GM21526 (cell line): ENCODE results near the gene CARF.
"Not testable (repeated sequence)": the region's sequence is repeated elsewhere in the genome, so short reads cannot be mapped to it uniquely, and the experiment has no call there.

Experiments used
- ATAC-seq: cut with Tn5 transposase; IDR thresholded peaks from one replicate; pipeline ENCODE4 v1.9.1; 2021; ENCODE audit warnings: moderate library complexity; ENCODE audit not compliant: unreplicated experiment, low FRiP score

The CARF gene

DNA sequence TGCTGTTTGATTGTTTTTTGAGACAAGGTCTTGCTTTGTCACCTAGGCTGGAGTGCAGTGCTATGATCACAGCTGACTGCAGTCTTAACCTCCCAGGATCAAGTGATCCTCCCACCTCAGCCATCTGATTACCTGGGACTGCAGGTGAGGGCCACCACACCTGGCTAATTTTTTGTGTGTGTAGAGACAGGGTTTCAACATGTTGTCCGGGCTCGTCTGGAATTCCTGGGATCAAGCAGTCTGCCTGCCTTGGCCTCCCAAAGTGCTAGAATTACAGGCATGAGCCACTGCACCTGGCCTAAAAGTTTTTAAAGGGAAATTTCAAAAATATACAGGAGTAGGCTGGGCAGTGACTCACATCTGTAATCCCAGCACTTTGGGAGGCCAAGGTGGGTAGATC lies 22.4 kb downstream of the CARF start:
- ATAC-seq: no peak

DNA sequence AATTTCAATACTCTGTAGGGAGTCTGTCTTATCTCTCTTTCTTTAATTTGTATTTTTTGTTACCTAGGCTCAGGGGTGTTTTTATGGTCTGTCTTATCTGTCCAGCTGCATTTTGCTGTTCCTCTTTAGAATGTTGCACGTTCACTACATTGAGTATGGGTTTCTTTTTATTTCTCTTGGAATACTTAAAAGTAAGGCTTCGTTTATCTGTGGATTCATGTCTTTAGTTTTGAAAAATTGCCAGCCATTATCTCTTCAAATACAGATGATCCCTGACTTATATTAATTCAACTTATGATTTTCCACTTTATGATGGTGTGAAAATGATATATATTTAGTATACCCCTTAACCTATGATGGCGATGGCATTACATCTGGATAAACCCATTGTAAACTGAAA lies 26.9 kb downstream of the CARF start:
- no peak for ATAC-seq

DNA sequence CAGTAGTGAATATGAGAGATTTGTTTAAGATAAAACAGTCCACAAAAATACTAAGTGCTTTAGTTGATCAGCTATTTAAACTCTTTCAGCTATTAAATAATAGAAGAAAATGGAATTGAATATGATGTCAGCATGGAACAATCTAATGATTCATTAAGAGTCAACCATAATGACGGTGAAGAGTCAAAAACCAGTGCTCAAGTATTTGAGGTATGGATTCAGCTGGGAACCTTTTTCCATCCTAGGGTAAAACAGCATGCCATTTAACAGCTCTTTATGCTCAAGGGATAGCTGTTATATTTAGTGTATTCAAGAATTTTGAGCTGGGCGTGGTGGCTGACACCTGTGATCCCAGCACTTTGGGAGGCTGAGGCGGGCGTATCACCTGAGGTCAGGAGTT lies 29.7 kb downstream of the CARF start:
- no peak for ATAC-seq

DNA sequence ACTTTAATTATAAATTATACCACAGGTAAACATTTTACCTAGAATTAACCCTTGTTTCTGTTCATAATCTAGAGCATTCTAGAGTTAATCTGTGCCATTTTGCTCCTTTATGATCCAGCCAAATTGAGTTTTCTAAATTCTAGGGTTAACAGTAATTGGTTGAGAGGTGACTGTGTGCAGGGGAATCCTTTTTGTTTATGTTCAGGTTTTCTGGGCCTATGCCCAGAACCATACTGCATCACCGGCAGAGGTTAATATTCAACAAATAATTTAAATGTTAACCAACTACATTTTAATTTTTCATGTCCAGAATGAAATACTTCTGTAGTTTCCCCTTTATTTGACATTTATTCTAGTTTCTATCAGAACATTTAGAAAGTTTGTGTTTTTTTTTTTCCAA lies 32.3 kb downstream of the CARF start:
- no peak for ATAC-seq

DNA sequence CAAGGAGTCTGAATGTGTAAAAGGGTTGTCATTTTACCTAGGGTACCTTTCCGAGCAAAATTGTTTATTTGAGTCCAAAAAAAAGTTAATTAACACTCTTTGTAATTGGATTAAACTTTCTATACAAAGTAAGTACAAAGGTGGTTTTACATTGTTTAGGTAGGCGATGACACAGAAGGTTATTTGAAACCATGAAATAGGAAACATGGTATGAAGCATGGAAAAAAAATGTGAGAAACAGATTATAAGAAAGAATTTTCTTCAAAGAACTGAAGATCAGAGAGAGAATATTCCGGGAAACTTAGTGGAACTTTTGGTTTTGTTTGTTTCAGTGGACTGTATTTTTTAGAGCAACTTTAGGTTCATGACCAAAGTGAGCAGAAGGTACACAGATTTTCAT lies 32.7 kb downstream of the CARF start:
- no peak for ATAC-seq

DNA sequence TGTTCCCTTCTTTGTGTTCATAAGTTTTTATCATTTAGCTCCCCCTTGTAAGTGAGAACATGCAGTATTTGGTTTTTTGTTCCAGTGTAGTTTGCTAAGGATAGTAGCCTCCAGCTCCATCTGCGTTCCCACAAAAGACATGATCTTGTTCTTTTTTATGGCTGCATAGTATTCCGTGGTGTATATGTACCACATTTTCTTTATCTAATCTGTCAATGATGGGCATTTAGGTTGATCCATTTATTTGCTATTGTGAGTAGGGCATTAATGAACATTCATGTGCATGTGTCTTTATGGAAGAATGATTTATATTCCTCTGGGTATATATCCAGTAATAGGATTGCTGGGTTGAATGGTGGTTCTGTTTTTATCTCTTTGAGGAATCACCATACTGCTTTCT lies 33.4 kb downstream of the CARF start:
- no peak for ATAC-seq

DNA sequence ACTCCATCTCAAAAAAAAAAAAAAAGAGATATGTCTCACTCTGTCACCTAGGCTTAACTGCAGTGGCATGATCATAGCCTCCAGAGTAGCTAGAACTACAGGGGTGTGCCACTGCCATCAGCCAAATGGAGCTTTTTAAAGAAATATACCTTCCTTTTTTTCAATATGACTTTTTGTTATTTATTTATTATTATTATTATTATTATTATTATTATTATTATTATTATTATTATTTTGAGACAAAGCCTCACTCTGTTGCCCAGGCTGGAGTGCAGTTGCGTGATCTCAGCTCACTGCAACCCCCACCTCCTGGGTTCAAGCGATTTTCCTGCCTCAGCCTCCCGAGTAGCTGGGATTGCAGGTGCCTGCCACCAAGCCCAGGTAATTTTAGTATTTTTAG lies 37.3 kb downstream of the CARF start:
- ATAC-seq: not testable (repeated sequence)

DNA sequence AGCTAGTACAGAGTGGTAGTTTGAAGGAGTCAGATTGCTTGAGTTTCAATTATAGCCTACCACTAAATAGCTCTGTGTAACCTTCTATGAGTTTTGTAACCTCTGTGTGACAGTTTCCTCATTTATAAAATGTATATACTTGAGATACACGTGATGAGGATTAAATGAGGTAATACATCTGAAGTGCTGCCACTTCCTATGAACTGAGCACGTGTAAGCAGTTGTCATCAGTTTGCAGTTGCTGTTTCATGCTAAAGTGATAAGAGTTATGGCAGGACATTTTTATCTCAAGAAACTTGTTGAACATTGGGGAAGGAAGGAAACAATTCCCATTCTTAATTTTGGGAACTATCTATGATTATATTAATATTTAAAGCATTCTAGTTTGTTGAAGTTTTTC lies 38.5 kb downstream of the CARF start:
- no peak for ATAC-seq

DNA sequence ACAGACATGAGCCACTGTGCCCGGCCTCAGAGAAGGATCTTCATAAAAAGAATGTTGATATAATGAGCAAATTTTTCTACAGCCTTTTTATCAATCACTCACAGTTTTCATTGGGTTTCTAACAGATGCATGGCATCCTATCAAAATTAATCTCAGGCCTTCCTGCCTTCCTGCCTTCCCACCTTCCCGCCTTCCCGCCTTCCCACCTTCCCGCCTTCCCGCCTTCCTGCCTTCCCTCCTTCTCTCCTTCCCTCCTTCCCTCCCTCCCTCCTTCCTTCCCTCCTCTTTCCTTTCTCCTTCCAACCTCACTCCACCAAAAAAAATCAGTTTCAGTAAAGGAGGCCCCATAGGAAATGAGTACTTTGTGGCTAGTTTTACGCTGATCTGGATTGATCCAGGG lies 48.4 kb downstream of the CARF start:
- no peak for ATAC-seq

DNA sequence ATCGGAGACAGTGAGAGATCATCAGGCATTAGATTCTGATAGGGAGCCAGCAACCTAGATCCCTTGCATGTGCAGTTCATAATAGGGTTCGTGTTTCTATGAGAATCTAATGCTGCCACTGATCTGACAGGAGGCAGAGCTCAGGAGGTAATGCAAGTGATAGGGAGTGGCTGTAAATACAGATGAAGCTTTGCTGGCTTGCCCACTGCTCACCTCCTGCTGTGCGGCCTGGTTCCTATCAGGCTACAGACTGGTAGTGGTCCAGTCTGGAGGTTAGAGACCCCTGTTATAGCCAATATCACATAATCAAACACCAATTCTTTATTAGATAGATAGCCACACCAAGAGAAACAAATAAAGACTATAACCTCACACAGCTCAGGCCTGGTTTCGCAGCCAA lies 51.6 kb downstream of the CARF start:
- no peak for ATAC-seq

DNA sequence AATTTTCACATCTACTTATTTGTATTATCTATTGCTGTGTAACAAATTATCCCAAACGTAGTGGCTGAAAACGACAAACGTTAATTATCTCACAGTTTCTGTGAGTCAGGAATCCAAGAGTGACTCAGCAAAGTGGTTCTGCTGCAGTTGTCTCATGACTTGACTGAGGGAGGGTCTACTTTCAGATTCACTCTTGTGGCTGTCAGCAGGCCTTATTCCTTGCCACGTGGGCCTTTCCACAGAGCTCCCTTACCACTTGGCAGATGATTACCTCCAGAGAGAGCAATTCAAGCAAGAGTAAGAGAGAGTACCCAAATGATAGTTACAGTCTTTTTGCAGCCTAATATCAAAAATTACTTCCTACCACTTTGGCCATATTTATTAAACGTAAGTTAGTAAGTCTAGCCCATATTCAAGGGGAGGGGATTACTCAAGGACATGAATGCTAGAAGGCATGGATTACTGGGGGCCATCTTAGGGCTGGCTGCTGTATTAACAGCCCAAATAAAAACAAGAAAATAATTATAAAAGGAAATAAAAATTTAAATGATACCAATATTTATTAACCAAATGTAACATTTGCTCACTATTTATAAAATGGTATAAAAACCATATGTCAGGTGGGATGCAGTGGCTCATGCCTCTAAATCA lies 53.9 kb downstream of the CARF start:
- ATAC-seq: peak; percentile 65

DNA sequence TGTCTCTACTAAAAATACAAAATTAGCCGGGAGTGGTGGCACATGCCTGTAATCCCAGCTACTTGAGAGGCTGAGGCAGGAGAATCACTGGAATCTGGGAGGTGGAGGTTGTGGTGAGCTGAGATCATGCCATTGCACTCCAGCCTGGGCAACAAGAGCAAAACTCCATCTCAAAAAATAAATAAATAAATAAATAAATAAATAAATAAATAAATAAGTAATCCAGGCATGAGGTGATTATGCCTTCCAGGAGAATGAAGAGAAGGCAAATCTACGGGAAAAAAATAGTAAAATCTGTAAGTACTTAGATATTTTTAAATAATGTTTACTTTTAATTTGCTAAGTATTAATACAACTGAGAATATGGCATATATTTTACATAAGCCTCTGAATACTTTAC lies 57.3 kb downstream of the CARF start:
- not testable (repeated sequence) for ATAC-seq

DNA sequence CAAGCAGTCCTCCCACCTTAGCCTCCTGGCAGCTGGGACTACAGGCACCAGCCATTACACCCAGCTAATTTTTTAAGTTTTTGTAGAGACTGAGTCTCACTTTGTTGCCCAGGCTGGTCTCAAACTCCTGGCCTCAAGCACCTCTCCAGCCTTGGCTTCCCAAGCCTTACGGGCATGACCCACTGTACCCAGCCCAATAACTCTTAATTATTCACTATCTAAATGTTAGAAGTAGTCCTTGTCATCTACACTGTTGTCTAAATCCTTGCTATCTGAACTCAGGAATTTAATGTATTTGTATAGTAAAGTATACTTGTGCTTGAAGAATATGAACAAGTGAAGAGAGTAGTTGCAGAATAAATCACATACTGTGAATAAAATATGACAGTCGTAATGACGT lies 64.7 kb downstream of the CARF start:
- ATAC-seq: no peak

DNA sequence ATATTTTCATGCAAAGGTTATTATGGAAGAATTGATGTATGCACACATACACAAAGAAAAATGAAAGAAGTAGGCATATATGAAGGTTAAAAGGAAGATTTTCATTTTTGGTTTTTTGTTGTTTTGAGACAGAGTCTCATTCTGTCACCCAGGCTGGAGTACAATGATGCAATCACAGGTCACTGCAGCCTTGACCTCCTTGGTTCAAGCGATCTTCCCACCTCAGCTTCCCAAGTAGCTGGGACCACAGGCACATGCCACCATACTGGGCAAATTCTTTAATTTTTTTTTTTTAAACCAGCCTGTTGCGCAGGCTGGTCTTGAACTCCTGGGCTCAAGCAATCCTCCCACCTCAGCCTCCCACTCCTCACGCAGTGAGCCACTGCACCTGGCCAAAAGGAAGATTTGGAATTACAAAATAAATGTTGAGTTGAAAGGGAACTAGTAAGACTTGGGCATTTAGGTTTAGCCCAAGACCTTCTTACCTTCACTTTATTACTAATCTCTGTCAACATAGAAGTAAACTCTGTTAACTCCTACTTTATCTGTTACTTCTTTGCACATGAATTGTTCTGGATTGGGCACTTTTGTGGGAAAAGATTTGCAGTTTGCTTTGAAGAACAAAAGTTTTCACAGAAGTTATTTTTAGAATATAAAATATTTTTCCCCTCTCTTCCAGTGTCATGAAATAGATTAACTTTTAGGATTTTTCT lies 70.9 kb downstream of the CARF start:
- no peak for ATAC-seq

DNA sequence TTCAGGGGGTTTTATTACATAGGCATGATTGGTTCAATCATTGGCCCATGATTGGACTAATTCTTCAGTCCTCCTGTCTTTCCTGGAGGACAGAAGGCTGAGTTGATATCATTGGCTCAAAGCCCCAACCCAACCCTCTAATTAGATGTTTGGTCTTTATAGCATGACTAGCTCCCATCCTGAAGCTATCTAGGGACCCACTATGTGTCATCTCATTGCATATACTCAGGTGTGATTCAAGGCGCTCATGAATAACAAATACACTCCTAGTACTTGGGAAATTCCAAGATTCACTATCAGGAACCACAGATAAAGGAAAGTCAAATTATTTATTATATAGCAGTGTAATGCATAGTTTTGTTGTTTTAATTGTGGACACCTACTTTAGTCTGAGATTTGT lies 77.7 kb downstream of the CARF start:
- no peak for ATAC-seq

DNA sequence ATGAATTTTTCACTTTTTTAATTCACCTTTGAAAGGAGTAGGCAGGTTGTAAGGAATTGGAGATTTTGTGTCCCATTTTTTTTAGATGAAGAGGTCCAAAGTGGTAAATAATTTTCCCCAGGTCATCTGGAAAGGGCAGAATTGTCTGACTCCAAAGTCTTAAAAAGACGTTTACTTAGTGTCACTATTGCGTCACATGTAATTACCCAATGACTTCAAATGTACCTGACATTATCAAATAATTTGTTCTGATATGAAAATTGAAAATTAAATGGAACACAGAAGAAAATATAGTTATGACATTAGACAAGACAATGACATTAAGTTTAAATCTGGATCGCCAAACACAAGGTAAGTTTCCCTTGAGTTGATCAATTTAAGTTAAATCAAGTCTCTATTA lies 78.4 kb downstream of the CARF start:
- no peak for ATAC-seq

DNA sequence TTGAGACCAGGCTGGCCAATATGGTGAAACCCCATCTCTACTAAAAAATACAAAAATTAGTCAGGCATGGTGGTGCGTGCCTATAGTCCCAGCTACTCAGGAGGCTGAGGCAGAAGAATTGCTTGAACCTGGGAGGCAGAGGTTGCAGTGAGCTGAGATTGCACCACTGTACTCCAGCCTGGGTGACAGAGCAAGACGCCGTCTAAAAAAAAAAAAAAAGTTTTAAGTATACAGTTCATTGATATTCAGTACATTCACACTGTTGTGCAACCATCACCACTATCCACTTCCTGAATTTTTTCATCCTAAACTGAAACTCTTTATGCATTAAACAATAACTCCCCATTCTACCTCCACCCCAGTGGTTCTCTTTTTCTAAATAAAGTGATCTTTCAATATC lies 85.0 kb downstream of the CARF start:
- ATAC-seq: not testable (repeated sequence)

DNA sequence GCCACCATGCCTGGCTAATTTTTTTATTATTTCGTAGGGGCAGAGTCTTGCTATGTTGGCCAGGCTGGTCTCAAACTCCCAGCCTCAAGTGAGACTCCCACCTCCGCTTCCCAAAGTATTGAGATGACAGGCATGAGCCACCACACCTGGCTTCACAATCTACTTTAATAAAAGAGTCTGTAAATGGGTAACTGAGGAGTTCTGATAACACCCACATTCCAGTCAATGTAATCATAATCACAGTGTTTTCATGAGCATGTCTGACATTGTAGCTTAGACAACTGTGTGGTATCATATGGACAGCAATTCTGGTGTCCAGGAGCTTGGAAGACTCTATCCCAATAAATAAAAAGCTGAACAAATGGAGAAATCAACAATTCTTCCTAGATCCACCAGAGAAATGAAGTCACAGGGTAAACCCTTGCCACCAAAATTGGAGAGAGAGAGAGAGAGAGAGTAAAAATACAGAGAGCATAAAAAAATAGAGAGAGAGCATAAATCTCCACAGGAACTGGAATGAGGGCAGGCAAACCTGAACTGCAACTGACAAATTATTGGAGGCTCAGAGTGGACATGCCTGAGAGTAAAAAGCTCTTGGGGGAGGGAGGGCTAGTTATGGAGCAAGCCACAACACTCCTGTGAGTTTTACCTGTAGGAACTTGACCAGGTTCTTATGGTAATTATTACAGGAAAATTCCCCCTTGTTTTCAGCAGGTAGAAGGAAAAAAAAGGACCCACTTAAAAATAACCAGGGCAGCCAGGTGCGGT lies 90.2 kb downstream of the CARF start:
- ATAC-seq: no peak

DNA sequence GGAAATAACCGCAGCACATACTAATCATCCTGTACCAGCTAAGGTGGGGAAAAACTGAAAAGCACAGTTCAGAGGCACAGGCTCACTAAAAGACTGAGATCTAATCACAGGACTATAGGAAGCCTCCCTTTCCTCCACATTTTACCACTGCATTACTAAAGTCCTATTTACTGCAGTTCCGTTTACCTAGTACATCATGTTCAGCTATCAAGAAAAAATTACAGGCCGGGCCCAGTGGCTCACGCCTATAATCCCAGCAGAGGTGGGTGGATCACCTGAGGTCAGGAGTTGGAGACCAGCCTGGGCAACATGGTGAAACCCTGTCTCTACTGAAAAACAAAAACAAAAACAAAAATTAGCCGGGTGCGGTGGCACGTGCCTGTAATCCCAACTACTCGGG lies 91.6 kb downstream of the CARF start:
- ATAC-seq: no peak

DNA sequence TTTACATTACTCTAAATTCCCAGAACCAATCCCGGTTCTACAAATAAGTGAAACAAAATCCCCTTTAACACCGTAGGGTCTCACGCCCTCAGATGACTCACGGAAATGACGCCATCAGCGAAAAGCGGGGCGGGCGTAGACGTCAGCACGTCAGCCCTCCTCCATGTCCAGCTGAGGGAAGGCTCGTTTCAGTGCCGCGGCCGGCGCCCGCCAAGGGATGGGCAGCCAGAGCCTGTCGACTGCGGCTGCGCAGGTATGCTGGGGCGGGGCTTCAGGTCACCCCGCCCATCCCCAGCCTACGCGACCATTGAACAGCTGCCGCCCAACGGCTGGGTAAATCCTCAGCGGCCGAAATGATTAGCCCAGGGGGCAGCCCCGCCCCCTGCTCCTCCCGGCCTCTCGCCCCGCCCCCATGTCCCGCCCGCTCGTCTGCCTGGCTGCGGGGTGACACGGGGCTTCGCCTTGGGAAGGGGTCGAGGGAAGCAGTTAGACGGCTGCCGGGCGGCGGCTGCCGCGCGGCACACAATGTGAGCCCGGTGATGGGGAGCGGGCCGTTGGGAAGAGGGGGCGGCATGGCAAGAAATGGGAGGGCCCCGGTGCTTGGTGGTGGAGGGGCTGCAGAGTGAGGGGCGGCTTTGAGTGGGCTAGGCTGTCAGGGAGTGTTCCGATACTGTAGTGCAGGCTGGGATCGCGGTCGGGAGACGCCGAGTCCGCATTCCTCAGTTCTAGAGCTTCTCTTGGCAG lies 102.6 kb downstream of the CARF start, which contains the start of gene NBEAL1:
NBEAL1 (plus strand) TSS at position 420 of the 744 bp plus-strand sequence. CDS start 1,510 bp downstream, outside the sequence.
- peak; percentile 97 for ATAC-seq

DNA sequence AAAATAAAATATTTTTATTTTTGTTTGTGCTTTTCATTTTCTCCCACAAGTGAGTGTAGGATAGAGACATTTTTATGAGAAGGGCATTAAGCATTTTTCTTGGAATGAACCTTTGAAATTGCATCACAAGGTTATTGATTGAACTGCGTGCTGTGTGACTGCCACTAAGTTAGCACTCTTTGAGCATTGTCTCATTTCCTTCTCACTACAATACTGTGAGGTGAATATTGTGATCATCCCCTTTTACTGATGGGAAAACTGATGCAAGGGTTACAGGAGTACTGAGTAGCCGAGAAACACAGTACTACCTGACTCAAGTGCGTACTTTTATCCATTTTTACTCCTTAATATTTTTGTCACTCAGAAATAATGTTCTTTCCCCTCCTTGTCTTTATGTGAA lies 104.6 kb downstream of the CARF start:
- ATAC-seq: no peak
